CD4-positive, alpha-beta T cell treated with Interleukin-15 for 1 hour (primary cell): ENCODE data around the gene B9D1.

Experiments
- DNase-seq: peaks from one replicate; pipeline ENCODE4 v3.0.0-alpha.2; 2020

B9D1 gene

GRCh38 chr17:19315104-19315503 is 47.4 kb downstream of the B9D1 start:
- DNase-seq, result no peak

- no peak for DNase-seq
Observed at GRCh38 chr17:19313746-19314651, 48.5 kb downstream of the B9D1 start.

- no peak for DNase-seq
Observed at GRCh38 chr17:19313066-19313745, 49.3 kb downstream of the B9D1 start.

- DNase-seq, result no peak
Observed at GRCh38 chr17:19312406-19312805, 50.1 kb downstream of the B9D1 start.

- no peak for DNase-seq
Observed at GRCh38 chr17:19311421-19312215, 50.9 kb downstream of the B9D1 start.

GRCh38 chr17:19311016-19311415 is 51.5 kb downstream of the B9D1 start:
- no peak for DNase-seq

GRCh38 chr17:19310151-19310550 is 52.4 kb downstream of the B9D1 start:
- DNase-seq, result no peak

- DNase-seq, result no peak
Observed at GRCh38 chr17:19309701-19310100, 52.8 kb downstream of the B9D1 start.

GRCh38 chr17:19308398-19308797 is 54.1 kb downstream of the B9D1 start:
- no peak for DNase-seq

- DNase-seq, result no peak
Observed at GRCh38 chr17:19307521-19307920, 55.0 kb downstream of the B9D1 start.

GRCh38 chr17:19306160-19307111 is 56.1 kb downstream of the B9D1 start:
- DNase-seq, result peak; percentile 66

- no peak for DNase-seq
Observed at GRCh38 chr17:19305761-19306159, 56.8 kb downstream of the B9D1 start.

GRCh38 chr17:19305256-19305655 is 57.3 kb downstream of the B9D1 start:
- DNase-seq, result no peak

GRCh38 chr17:19304751-19305150 is 57.8 kb downstream of the B9D1 start:
- DNase-seq, result no peak

- peak; percentile 75 for DNase-seq
Observed at GRCh38 chr17:19304209-19304608, 58.3 kb downstream of the B9D1 start.

GRCh38 chr17:19303367-19303776 is 59.2 kb downstream of the B9D1 start:
- DNase-seq, result no peak

GRCh38 chr17:19302791-19303331 is 59.7 kb downstream of the B9D1 start:
- DNase-seq, result peak; percentile 24

- no peak for DNase-seq
Observed at GRCh38 chr17:19301973-19302372, 60.5 kb downstream of the B9D1 start.

GRCh38 chr17:19301274-19301951 is 61.1 kb downstream of the B9D1 start:
- no peak for DNase-seq

GRCh38 chr17:19299866-19300265 is 62.7 kb downstream of the B9D1 start:
- DNase-seq, result no peak

- DNase-seq, result no peak
Observed at GRCh38 chr17:19299214-19299747, 63.2 kb downstream of the B9D1 start.
